DMS114 treated with DMSO at 0.1 percent for 48 hours (cell line): Measurements from ENCODE around the gene STC2.

Source experiments
- DNase-seq: peaks from one replicate; lab custom pipeline; 2025; ENCODE audit not compliant: unreplicated experiment; lab: John Stamatoyannopoulos, UW

The STC2 gene

DNA sequence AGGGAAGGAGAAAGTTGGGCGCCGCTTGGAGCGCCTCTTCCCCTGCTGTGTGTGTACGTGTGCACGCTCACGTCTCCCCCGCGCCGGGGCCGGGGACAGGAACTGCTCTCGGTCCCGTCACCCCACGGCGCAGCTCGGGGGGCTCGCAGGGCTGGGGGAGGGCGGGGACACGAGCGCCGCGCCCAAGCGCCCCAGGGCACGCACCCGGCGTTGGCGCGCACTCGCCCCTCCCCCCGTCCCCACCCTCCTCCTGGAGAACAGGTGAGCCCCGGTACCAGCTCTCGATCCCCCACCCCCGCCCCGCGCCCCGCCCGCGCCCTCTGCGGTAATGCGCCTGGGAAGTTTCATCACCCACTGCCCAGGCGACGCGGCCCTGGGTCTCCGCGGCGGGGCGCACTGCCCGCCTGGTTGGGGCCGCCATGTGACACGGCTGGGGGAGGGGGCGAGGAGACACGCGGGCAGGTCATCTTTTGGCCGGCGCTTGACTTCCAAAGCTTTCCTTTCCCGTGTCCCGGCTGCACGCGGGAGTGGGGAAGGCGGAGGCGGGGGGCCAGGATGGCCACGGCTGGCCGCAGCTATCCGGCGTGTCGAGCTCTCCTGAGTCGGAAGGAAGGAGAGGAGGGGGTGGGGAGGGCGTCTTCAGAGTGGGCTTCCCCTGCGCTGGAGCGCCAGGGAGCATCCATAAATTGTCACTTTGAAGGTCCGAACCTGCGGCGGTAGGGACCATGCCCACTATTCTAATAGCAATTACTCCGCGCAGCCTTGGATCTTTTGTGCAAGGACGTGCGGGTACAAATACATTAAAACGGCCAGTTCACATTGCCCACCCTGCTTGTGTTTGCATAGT lies 1.5 kb upstream of the STC2 start:
- DNase-seq, result no peak

DNA sequence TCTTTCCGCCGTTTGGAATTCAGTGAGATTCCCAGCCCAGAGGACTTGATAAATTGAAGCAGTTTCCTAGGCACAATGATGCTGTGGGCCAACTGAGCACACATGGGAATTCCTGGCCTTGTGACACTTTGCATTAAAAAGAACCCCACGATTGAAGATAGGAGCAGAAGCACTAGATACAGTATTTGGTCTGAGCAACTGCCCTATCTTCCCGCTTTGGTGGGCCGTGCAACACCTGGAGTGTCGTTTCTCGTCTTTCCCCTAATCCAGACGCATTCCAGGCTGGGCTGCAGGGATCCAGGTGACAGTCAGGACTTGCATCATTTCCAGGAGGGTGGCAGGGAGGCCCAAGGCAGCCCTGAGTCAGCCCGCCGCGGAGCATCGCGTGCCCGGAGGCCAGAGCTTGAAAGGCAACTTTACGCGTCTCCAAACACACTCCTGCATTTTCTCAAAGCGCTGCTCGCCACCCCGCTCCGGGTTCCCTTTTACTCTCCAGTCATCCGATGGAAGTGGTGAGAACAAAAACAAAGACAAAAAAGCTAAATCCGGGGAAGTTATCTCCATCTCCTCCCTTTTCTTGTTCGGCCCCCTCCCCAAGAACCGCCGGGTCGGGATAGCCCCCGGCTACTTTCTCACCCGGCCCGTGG lies 753 bp upstream of the STC2 start:
- peak; percentile 30 for DNase-seq

GRCh38 chr5:173327084-173327947 lies 898 bp downstream of the STC2 start:
- DNase-seq, result no peak

GRCh38 chr5:173326501-173326960 lies 1.7 kb downstream of the STC2 start:
- DNase-seq, result no peak

GRCh38 chr5:173325091-173325698 lies 3.0 kb downstream of the STC2 start:
- no peak for DNase-seq

GRCh38 chr5:173324115-173325001 lies 3.9 kb downstream of the STC2 start:
- no peak for DNase-seq

- no peak for DNase-seq
These were observed 4.5 kb downstream of the STC2 start for GRCh38 chr5:173323799-173324114.

GRCh38 chr5:173323106-173323798 lies 5.0 kb downstream of the STC2 start:
- no peak for DNase-seq

GRCh38 chr5:173321886-173322285 lies 6.3 kb downstream of the STC2 start:
- DNase-seq, result no peak

- DNase-seq, result no peak
These were observed 8.0 kb downstream of the STC2 start for GRCh38 chr5:173320259-173320658.

DNA sequence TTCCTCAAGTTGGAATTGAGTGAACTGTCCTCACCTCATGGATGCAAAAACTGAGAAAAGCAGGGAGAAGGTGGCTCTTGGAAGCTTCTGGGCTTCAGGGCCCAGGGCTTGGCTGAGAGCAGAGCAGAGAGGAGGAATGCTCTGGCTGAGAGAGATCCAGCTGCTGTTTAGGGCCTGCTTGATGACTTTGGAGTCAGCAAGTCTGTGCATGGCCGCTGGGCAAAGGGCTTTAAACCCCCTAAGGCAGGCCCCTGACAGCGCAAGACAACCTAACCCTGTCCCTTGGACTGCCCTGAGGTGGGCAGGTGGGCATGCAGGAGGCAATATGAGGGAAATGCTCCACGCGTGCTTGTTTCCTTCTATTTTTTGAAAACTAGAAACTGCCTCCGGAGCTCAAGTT lies 8.6 kb downstream of the STC2 start:
- no peak for DNase-seq

DNA sequence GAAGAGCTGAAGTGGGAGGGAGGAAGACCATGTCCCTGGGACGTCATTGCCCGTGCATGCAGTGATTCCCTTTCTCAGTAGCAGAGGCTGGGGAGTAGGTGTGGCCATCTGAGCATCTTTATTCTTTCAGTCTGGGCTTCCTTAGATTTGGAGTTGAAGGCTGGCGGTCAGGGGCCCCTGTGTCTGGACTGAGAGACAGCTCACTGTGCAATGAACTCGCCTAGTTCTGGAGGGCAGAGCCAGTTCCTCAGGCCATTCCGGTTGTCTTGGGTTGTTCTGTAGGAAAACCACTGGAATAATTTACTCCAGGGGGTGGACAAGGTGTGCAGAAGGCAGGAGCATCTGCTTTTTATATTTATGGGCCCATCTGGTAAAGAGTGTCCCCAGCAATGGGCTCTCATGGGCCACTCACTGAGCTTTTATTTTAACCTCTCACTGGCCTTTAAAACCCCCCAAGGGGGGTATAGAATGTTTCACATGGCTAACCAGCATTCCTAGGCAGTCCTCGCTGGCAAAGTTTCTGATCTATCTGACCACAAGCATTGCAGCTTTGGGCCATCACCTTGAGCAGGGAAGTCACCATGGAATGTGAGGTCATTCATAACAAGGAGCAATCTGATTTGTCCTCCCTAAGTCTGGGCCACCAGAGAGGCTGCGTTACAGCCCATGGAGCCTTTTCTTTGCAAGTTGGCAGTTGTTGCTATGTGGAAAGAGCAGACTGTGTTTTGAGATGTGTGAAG lies 9.2 kb downstream of the STC2 start:
- no peak for DNase-seq

DNA sequence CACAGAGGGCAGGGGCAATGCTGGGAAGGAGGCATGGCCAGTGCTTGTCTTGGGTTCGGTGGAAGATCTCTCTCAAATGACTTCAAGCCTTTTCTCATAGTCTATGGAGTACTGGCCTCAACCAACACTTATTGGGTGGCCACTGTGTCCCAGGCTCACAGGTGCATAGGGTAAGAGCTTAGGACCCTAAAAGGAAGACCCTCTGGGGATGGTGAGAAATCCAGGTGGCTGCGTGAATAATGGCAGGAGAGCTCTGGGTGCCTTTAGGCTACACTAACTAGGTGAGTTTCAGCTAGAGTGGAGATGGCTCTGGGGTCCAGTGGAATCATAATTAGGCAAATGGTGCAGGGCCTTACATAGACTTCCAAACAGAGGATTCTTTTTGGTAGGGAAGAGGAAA lies 9.9 kb downstream of the STC2 start:
- DNase-seq, result no peak

DNA sequence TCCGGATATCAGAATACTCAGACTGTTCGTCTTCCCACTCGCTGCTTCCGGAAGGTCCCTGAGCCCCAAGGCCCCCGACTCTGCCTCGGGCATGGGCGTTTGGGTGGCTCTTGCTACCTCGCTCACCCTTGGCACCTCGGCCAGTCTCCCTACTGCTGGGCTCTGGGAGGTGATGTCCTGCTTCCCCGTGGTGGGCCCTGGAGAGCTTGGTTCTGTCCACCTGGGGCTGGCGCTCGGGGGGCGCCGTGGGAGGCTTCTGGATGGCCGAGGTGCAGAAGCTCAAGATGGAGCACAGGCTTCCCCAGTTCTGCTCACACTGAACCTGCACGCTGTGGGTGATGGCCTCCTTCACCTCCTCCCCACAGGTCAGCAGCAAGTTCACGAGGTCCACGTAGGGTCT lies 10.4 kb downstream of the STC2 start:
- no peak for DNase-seq

- DNase-seq, result no peak
These were observed 11.0 kb downstream of the STC2 start for GRCh38 chr5:173317091-173317730.

DNA sequence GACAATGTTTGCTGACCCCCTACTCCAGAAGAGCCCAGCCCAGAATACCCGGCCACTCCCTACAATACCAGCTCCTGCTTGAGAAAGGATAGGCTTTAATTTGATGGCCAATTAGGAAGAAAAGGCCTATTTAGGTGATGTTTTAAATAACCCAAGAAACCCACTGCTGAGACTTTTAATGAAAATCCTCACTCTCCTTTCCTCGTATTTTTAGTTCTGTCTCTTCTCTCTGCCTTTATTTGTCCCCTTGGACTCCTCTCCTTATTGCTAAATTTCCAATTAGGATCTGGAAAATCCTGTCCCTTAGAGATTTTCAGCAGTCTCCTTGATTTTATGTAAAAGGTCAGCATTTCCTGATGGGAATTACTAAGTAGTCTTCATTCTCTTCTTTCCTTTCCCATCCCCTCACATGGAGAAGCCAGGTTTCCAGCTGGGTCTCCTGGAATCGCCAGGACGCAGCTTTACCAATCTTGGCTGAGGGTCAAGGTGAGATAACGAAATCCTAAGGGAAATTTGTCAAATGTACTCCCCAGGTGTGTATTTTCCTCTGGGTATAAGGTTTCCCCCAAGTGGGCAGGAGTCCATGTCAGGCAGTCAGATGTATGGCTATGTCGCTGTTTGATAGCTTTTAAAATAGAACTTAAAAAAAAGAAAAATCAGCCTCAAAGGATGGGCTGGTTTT lies 11.7 kb downstream of the STC2 start:
- DNase-seq, result no peak

DNA sequence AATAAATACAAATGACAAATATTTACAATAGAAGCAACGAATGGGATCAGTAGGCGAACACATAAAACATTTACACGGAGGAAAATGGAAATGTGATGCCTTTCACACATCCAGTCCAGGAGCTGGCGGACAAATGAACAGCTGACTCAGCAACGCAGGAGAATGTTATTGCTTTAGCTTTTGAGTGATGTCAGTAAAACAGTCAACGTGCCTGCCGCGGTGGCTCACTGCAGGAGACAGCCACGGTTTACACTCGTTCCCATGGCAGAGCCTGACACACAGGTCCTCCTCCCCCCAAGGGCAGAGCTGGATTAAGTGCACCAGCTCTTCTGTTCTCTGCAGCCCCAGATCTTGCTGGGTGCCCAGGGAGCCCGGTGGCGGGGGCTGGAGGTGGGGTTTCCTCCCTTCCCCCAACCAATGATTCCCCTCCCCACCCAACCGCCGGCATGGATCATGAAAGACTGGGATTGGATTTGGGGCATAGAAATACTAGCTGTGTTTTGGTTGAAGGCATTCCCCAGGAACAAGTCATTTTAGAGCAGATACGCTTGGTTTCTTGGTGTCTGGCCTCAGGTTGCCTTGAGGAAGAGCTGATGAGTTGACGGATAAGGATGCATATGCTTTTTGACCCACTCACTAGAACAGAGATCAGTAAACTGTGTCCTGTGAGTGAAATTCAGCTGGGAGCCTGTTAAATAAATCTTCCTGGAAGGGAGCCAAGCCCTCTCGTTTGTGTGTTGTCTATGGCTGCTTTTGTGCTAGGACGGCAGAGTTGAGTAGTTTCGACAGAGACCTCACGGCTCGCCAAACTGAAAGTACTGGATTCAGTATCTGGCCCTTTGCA lies 12.5 kb downstream of the STC2 start:
- DNase-seq, result no peak
